Smooth muscle cell (in vitro differentiated cells): ENCODE measurements around the gene DISC1. TPM values are rescaled to one million over a fixed set of nuclear protein-coding genes. Genes with fewer than 3 reads are reported as not detected.
A peak's percentile ranks its signal among the peaks of the same experiment; 100 is the strongest.

ENCODE experiments used
- DNase-seq: peaks from one replicate; lab custom pipeline; 2025; ENCODE audit not compliant: unreplicated experiment; lab: John Stamatoyannopoulos, UW
- H2AFZ ChIP-seq: fragments of 200-600 bp; sonication (generic); 2 replicates; pipeline ENCODE4 v1.6.0; 2016; ENCODE audit warnings: antibody characterized with exemption, low read depth, mild to moderate bottlenecking
- H3F3A ChIP-seq: fragments of 200-600 bp; sonication (generic); 2 replicates; pipeline ENCODE4 v1.6.0; 2017; ENCODE audit warnings: antibody characterized with exemption, low read depth
- H3K27ac ChIP-seq: fragments of 200-600 bp; sonication (generic); 2 replicates; pipeline ENCODE4 v1.5.1; 2016; ENCODE audit warnings: low read depth, mild to moderate bottlenecking
- H3K27me3 ChIP-seq: fragments of 200-600 bp; sonication (generic); 2 replicates; pipeline ENCODE4 v1.6.1; 2016; ENCODE audit warnings: low read depth, mild to moderate bottlenecking
- H3K36me3 ChIP-seq: fragments of 200-600 bp; sonication (generic); 2 replicates; pipeline ENCODE4 v1.5.1; 2016; ENCODE audit warnings: low read depth
- H3K4me1 ChIP-seq: fragments of 200-600 bp; sonication (generic); 2 replicates; pipeline ENCODE4 v1.5.1; 2016; ENCODE audit warnings: low read depth
- H3K4me2 ChIP-seq: fragments of 200-600 bp; sonication (generic); 2 replicates; pipeline ENCODE4 v1.6.0; 2016; ENCODE audit warnings: mild to moderate bottlenecking
- H3K4me3 ChIP-seq: fragments of 200-600 bp; sonication (generic); 2 replicates; pipeline ENCODE4 v1.5.1; 2016; ENCODE audit warnings: mild to moderate bottlenecking
- H3K79me2 ChIP-seq: fragments of 200-600 bp; sonication (generic); 2 replicates; pipeline ENCODE4 v1.6.0; 2016; ENCODE audit warnings: low read depth, mild to moderate bottlenecking
- H3K9ac ChIP-seq: fragments of 200-600 bp; sonication (generic); 2 replicates; pipeline ENCODE4 v1.6.0; 2016; ENCODE audit warnings: low read depth
- H3K9me3 ChIP-seq: fragments of 200-600 bp; sonication (generic); replicated peaks from 2 replicates; pipeline ENCODE4 v1.5.1; 2016; ENCODE audit warnings: low read depth
- H4K20me1 ChIP-seq: fragments of 200-600 bp; sonication (generic); 2 replicates; pipeline ENCODE4 v1.6.0; 2016; ENCODE audit warnings: low read depth
- WGBS: methylation state at CpG from one replicate; pipeline ENCODE4 v1.1.7; 2016; ENCODE audit warnings: low lambda C conversion rate; 5-methylcytosine and 5-hydroxymethylcytosine counted together
- polyA plus RNA-seq: library from polyadenylated mRNA; unstranded; fragments of >200 nt; fragmentation: Nextera tagmentation; extraction: Ambion mirVana; gene quantifications from 2 replicates; pipeline ENCODE4 v1.2.1, GENCODE V29; 2016
- total RNA-seq: library from RNA; depleted of rRNA; stranded (reverse); fragments of >200 nt; gene quantifications from 2 replicates; pipeline ENCODE4 v1.2.3, GENCODE V29; 2014
- TF ChIP-seq, protein P1 (sequence below): fragments of 200-600 bp; sonication (generic); IDR thresholded peaks from 2 replicates; pipeline ENCODE4 v1.5.1; 2017; ENCODE audit warnings: borderline replicate concordance, mild to moderate bottlenecking, antibody characterized with exemption; ENCODE audit not compliant: insufficient read depth, poor library complexity, severe bottlenecking

The DISC1 gene
- total and polyA plus RNA-seq, 2 experiments from 2014 or later: 0.89 to 4.3 TPM

DNA sequence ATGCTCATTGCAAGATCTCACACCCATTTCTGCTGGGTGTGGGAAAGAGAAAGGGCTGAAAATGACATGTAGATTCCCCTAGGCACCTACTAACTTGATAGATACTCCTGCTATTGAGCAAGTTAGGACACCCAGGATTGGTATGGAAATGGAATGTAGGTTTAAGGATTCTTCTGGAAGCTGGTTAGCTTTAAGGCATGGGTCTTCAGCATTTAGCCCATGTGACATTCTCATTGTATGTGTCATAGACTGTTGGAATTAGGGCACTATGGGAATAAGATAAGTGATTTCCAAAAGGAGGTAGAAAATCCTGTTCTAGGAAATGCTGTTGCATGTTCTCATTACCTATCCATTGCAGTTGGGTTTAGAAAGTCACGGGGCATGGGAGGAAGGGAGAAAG lies 76.2 kb downstream of the DISC1 start:
- no peaks in the 10 kb centered on the region for H3K27me3 ChIP-seq
- no peak overlapping the region for H3K4me3 ChIP-seq
- WGBS: 67% methylated on average over 1 of the region's 1 CpG
- H3F3A ChIP-seq: no peaks in the 10 kb centered on the region
- H3K4me1 ChIP-seq: peaks cover 3% of the 10 kb centered on the region
- H3K27ac ChIP-seq: no peak overlapping the region
- H4K20me1 ChIP-seq: no peaks in the 10 kb centered on the region
- no peaks in the 10 kb centered on the region for H3K9me3 ChIP-seq
- no peaks in the 10 kb centered on the region for H3K79me2 ChIP-seq
- H2AFZ ChIP-seq: no peak overlapping the region
- H3K9ac ChIP-seq: no peak overlapping the region
- TF ChIP-seq, protein P1, sequence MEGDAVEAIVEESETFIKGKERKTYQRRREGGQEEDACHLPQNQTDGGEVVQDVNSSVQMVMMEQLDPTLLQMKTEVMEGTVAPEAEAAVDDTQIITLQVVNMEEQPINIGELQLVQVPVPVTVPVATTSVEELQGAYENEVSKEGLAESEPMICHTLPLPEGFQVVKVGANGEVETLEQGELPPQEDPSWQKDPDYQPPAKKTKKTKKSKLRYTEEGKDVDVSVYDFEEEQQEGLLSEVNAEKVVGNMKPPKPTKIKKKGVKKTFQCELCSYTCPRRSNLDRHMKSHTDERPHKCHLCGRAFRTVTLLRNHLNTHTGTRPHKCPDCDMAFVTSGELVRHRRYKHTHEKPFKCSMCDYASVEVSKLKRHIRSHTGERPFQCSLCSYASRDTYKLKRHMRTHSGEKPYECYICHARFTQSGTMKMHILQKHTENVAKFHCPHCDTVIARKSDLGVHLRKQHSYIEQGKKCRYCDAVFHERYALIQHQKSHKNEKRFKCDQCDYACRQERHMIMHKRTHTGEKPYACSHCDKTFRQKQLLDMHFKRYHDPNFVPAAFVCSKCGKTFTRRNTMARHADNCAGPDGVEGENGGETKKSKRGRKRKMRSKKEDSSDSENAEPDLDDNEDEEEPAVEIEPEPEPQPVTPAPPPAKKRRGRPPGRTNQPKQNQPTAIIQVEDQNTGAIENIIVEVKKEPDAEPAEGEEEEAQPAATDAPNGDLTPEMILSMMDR: no peak
- no peaks in the 10 kb centered on the region for H3K36me3 ChIP-seq
- DNase-seq: no peak
- H3K4me2 ChIP-seq: peak overlapping the region; percentile 6

DNA sequence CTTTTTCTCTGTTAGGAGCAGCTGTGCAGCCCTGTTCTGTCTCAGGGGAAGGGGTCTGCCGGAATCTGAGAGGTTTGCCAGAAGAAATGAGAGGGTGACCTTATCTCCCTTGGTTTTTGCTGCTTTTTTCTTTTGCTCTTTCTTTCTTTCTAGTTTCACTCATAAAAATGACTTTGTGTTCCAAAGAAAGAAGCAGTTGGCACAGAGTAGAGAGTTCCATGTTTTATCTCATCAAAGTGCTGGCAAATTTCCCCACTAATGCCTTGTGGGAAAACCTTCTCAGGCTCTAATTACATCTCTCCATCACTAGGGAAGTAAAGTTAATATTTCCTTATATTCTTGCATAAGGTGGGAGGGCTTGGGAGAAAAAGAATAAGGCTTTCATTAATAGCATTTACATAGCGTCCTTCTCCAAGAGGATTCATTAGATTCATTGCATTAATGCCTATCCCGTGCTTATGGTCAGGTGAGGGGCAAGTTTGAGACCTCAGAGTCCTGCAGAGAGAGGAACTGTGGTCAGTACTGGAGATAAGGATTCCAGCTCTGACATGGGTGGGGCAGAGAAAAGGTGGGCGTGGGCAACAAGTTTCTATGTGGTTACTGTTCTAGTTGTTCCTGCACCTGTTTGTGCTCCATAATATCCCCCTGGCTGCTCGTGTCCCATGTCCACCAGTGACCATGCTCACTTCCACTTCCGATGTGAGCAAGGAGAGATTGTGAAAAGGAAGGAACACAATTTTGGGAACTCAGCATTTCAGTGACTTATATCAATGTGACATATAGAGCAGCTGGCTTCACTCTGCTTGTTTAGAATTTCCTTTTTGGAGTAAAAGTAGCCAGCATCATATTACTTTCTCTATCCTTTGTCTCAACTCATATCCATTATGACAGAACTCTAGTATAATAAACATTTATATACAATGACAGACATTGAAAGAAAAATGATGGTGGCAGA lies 79.5 kb downstream of the DISC1 start:
- 93% methylated on average over 6 of the region's 6 CpGs for WGBS
- no peak overlapping the region for H2AFZ ChIP-seq
- TF ChIP-seq, protein P1: no peak
- H3K36me3 ChIP-seq: no peaks in the 10 kb centered on the region
- H3K27ac ChIP-seq: no peak overlapping the region
- H3K79me2 ChIP-seq: no peaks in the 10 kb centered on the region
- H3K4me1 ChIP-seq: peaks cover 3% of the 10 kb centered on the region
- H3K4me3 ChIP-seq: no peak overlapping the region
- no peaks in the 10 kb centered on the region for H3K9me3 ChIP-seq
- no peak overlapping the region for H3K9ac ChIP-seq
- H3K27me3 ChIP-seq: no peaks in the 10 kb centered on the region
- H4K20me1 ChIP-seq: no peaks in the 10 kb centered on the region
- H3K4me2 ChIP-seq: no peak overlapping the region
- H3F3A ChIP-seq: no peaks in the 10 kb centered on the region
- DNase-seq: no peak

DNA sequence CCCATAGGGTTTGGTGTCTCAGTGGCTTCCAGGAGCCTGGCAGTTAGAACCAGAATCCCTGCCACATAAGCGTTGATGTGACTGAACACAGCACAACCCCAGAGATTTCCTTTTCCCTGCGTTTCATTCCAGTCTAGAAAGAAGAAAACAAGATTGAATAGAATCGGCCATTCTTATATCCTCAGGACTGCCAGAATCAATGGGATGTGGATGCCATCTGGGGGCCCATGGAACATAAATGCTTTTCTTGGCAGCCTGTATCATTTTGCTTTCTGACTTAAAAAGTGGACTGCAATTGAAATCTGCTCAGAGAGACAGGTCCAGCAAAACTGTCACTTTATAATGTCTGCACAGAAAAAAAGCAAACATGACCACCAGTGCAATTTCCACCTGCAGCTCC lies 80.3 kb downstream of the DISC1 start:
- no peaks in the 10 kb centered on the region for H3K9me3 ChIP-seq
- H3K4me3 ChIP-seq: no peak overlapping the region
- TF ChIP-seq, protein P1: no peak
- no peak overlapping the region for H2AFZ ChIP-seq
- H3K9ac ChIP-seq: no peak overlapping the region
- H3K36me3 ChIP-seq: no peaks in the 10 kb centered on the region
- H4K20me1 ChIP-seq: no peaks in the 10 kb centered on the region
- no peaks in the 10 kb centered on the region for H3K27me3 ChIP-seq
- no peak for DNase-seq
- 77% methylated on average over 3 of the region's 3 CpGs for whole genome bisulfite sequencing
- H3K27ac ChIP-seq: no peak overlapping the region
- no peak overlapping the region for H3K4me2 ChIP-seq
- peaks cover 3% of the 10 kb centered on the region for H3K4me1 ChIP-seq
- no peaks in the 10 kb centered on the region for H3K79me2 ChIP-seq
- H3F3A ChIP-seq: no peaks in the 10 kb centered on the region
